ENCODE measurements around the gene SLC9C1. TPM values are rescaled to one million over a fixed set of nuclear protein-coding genes. Genes with fewer than 3 reads are reported as not detected.
"Not testable (repeated sequence)": the region's sequence is repeated elsewhere in the genome, so short reads cannot be mapped to it uniquely, and the experiment has no call there.

SLC9C1 gene
- polyA plus RNA-seq, 1 experiment = not detected

DNA sequence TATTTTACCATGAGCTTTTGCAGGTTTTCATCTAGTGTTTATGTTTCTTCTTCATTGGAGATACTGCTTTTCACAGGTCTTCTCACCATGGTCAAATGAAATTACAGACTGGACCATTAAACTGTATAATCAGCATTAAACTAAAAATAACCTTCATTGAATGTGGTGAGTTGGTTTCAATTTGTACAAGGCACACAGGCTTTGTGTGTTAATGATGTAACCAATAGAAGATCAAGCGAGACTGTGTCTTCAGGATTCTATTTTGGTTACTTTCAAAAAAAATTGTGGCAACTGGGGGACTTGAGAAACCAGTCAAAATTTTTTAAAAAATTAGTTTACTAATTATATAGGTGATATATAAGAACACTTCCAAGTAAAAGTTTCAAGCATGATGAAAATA, 106.7 kb downstream of the SLC9C1 start:
- no peaks in the 10 kb centered on the region for H3K27me3 ChIP-seq (ENCODE audit: control insufficient read depth, insufficient read depth, low read length)
- H3K27ac ChIP-seq (ENCODE audit: low read depth, low read length) = no peak overlapping the region
- ChIA-PET CTCF (no interaction called here), POLR2A (no interaction called here)
- TF ChIP-seq, protein P1, sequence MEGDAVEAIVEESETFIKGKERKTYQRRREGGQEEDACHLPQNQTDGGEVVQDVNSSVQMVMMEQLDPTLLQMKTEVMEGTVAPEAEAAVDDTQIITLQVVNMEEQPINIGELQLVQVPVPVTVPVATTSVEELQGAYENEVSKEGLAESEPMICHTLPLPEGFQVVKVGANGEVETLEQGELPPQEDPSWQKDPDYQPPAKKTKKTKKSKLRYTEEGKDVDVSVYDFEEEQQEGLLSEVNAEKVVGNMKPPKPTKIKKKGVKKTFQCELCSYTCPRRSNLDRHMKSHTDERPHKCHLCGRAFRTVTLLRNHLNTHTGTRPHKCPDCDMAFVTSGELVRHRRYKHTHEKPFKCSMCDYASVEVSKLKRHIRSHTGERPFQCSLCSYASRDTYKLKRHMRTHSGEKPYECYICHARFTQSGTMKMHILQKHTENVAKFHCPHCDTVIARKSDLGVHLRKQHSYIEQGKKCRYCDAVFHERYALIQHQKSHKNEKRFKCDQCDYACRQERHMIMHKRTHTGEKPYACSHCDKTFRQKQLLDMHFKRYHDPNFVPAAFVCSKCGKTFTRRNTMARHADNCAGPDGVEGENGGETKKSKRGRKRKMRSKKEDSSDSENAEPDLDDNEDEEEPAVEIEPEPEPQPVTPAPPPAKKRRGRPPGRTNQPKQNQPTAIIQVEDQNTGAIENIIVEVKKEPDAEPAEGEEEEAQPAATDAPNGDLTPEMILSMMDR (IDR thresholded peaks at IDR 0.05; ENCODE audit: low read depth, low read length) = no peak
- DNase-seq (ENCODE audit: low read depth, low spot score) = no peak
- H3K9me3 ChIP-seq (ENCODE audit: control insufficient read depth, insufficient read depth, low read length) = no peaks in the 10 kb centered on the region
- no peak overlapping the region for H3K4me3 ChIP-seq (ENCODE audit: low read depth, low read length)

DNA sequence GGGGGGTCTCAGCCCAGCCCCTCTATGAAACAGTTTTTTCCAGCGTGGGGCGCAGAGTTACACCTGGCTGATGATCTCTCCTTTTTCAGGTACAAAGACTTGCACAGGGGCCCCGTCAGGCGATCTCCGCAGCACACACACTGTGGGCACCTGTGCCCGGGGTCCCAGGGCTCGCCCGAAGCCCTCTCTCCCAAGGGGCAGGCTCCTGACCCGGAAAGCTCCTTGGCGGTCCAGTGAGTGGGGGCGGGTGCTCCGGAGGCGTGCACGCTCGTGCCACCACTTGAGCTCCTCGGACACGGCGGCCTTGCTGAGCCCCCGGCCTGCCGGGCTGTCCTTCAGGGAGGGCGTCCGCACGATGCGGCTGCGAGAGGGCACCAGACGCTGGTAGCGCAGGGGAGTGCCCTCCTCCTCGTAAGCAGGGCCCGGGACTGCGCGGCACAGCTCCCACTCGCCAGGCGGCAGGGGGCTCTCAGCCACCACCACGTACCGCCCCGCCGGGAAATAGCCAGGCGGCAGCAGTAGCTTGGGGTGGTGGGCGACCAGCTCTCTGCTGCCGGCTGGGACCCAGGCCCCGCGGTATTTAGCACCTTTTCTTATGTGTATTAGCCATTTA, 108.5 kb downstream of the SLC9C1 start:
- POLR2A ChIA-PET; DNase-seq (ENCODE audit: low read depth, low spot score); H3K9me3 ChIP-seq (ENCODE audit: control insufficient read depth, insufficient read depth, low read length); H3K27me3 ChIP-seq (ENCODE audit: control insufficient read depth, insufficient read depth, low read length); H3K27ac ChIP-seq (ENCODE audit: low read depth, low read length); CTCF ChIA-PET: not testable (repeated sequence)
- H3K4me3 ChIP-seq (ENCODE audit: low read depth, low read length) = peak overlapping the region; percentile 33

DNA sequence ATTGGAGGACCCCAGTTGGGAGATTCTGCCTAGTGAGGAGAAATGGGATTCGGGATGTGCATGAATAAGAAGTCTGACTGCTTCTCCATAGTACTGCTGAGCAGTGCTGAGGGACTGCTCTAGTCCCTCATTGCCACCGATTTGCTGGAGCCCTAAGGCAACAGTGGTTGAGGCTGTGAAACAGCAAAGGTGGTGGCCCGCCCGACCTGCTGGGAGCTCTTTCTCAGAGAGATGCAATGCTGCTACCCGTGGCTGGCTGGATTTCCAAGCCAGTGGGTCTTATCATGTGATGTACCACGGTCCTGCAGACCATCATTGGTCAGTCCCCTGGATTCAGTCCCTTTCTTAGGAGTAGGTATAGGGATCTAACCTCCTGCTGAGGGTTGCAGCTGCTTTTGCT, 118.4 kb downstream of the SLC9C1 start:
- Histone ChIP-seq H3K27ac (ENCODE audit: low read depth, low read length) (no peak overlapping the region), H3K9me3 (ENCODE audit: control insufficient read depth, insufficient read depth, low read length) (no peaks in the 10 kb centered on the region), H3K27me3 (ENCODE audit: control insufficient read depth, insufficient read depth, low read length) (no peaks in the 10 kb centered on the region), H3K4me3 (ENCODE audit: low read depth, low read length) (no peak overlapping the region)
- POLR2A ChIA-PET = no interaction called here
- TF ChIP-seq, protein P1 (IDR thresholded peaks at IDR 0.05; ENCODE audit: low read depth, low read length) = no peak
- CTCF ChIA-PET = interaction anchor here (1.0 kb wide), 1 partner anchor 64 kb away, joined by 3 read pairs; no protein-coding TSS in a partner anchor
- DNase-seq (ENCODE audit: low read depth, low spot score) = no peak

DNA sequence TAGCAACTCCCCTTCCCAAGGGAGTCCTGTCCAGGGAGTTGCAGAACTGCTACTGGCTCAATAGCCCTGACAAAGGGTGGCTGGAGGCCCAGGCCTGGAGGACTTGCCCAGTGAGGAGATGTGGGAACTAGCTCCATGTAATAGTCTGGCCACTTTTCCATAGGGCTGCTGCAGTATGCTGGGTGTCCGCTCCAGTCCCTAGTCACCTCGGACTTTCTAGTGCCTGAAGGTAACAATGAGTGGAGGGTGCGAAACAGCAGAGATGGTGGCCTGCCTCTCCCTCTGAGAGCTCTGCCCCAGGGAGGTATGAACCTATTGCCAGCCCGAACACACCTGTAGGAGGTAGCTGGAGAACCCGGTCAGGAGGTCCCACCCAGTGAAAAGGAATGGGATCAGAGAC, 119.0 kb downstream of the SLC9C1 start:
- Histone ChIP-seq H3K27ac (ENCODE audit: low read depth, low read length) (no peak overlapping the region), H3K9me3 (ENCODE audit: control insufficient read depth, insufficient read depth, low read length) (no peaks in the 10 kb centered on the region), H3K4me3 (ENCODE audit: low read depth, low read length) (no peak overlapping the region), H3K27me3 (ENCODE audit: control insufficient read depth, insufficient read depth, low read length) (no peaks in the 10 kb centered on the region)
- ChIA-PET CTCF (interaction anchor here (1.0 kb wide), 1 partner anchor 63 kb away, joined by 3 read pairs; no protein-coding TSS in a partner anchor), POLR2A (no interaction called here)
- TF ChIP-seq, protein P1 (IDR thresholded peaks at IDR 0.05; ENCODE audit: low read depth, low read length) = no peak
- no peak for DNase-seq (ENCODE audit: low read depth, low spot score)

DNA sequence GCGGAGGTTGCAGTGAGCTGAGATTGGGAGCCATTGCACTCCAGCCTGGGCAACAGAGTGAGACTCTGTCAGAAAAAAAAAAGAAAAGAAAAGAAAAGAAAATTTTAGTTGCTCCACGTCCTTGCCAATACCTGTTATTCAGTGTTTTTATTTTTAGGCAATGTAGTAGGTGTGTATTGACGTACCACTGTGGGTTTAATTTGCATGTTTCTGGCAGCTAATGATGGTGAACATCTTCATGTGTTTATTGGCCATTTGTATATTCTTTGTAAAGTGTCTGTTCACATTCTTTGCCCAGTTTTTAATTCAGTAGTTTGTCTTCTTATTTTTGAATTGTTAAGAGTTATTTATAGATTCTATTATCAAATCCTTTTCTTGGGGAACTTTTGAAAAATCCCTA, 122.9 kb downstream of the SLC9C1 start:
- Histone ChIP-seq H3K27me3 (ENCODE audit: control insufficient read depth, insufficient read depth, low read length) (no peaks in the 10 kb centered on the region), H3K4me3 (ENCODE audit: low read depth, low read length) (no peak overlapping the region), H3K9me3 (ENCODE audit: control insufficient read depth, insufficient read depth, low read length) (no peaks in the 10 kb centered on the region), H3K27ac (ENCODE audit: low read depth, low read length) (no peak overlapping the region)
- TF ChIP-seq, protein P1 (IDR thresholded peaks at IDR 0.05; ENCODE audit: low read depth, low read length) = no peak
- no peak for DNase-seq (ENCODE audit: low read depth, low spot score)
- ChIA-PET POLR2A (no interaction called here), CTCF (no interaction called here)

All from AG04450 (cell line).